CD4-positive, alpha-beta T cell (primary cell): ENCODE results near the gene HOXA11. TPM values are rescaled to one million over a fixed set of nuclear protein-coding genes. Genes with fewer than 3 reads are reported as not detected.

ENCODE experiments used
- ATAC-seq: fragments of 200-7000 bp; cut with Tn5 transposase; one replicate; pipeline ENCODE4 v1.10.0; 2022; ENCODE audit warnings: mild to moderate bottlenecking; ENCODE audit not compliant: poor library complexity
- CTCF ChIA-PET: fragments of 350-600 bp; sonication (Branson Sonifier 250); formaldehyde crosslinking; loops from one replicate; lab custom pipeline; 2021; ENCODE audit warnings: antibody characterized with exemption, inconsistent platforms; lab: Charles Lee
- POLR2A ChIA-PET: fragments of 350-600 bp; sonication (Branson Sonifier 250); formaldehyde crosslinking; loops from one replicate; lab custom pipeline; 2021; ENCODE audit warnings: antibody characterized with exemption, inconsistent platforms; lab: Charles Lee
- DNase-seq, 14 experiments: peaks; one replicate each; pipeline ENCODE4 v3.0.0-alpha.2; 2013 to 2020; ENCODE audit warnings: mixed read lengths in 2 of 14
- H3K27ac ChIP-seq, 2 donors: one replicate each; pipeline versions ENCODE4 v1.5.1 to v1.7.0; 2013; ENCODE audit warnings: low read length in 2 of 2, low read depth in 1 of 2, mild to moderate bottlenecking in 1 of 2
- H3K27me3 ChIP-seq, 2 experiments: 1 replicate in 1 of 2; 2 replicates in 1 of 2; pipeline versions ENCODE4 v1.6.1 to v1.7.0; 2013; ENCODE audit warnings: low read length in 2 of 2, control low read depth in 1 of 2, mild to moderate bottlenecking in 1 of 2, moderate library complexity in 1 of 2; ENCODE audit not compliant: insufficient read depth in 2 of 2, control insufficient read depth in 1 of 2
- H3K36me3 ChIP-seq: one replicate; pipeline ENCODE4 v1.6.1; 2013; ENCODE audit warnings: low read length, control low read depth; ENCODE audit not compliant: insufficient read depth
- H3K4me1 ChIP-seq: one replicate; pipeline ENCODE4 v1.6.1; 2013; ENCODE audit warnings: low read length, control low read depth; ENCODE audit not compliant: insufficient read depth
- H3K4me3 ChIP-seq: one replicate; pipeline ENCODE4 v1.5.1; 2013; ENCODE audit warnings: mild to moderate bottlenecking, low read length, moderate library complexity
- H3K9me3 ChIP-seq, 2 experiments: 1 replicate in 1 of 2; 2 replicates in 1 of 2; pipeline versions ENCODE4 v1.6.1 to v1.7.0; 2013; ENCODE audit warnings: low read length in 2 of 2, mild to moderate bottlenecking in 2 of 2, control low read depth in 1 of 2, moderate library complexity in 1 of 2; ENCODE audit not compliant: control insufficient read depth in 1 of 2, insufficient read depth in 1 of 2
- H3K27ac Mint-ChIP-seq: one replicate; pipeline ENCODE4 v1.8.0; 2020; ENCODE audit warnings: mixed read lengths
- H3K27me3 Mint-ChIP-seq: one replicate; pipeline ENCODE4 v1.8.0; 2021; ENCODE audit warnings: mixed read lengths
- H3K36me3 Mint-ChIP-seq: one replicate; pipeline ENCODE4 v1.8.0; 2021; ENCODE audit warnings: low read depth, mixed read lengths
- H3K4me1 Mint-ChIP-seq: one replicate; pipeline ENCODE4 v1.8.0; 2021; ENCODE audit warnings: low read depth, mixed read lengths
- H3K4me3 Mint-ChIP-seq: one replicate; pipeline ENCODE4 v1.8.0; 2020; ENCODE audit warnings: mild to moderate bottlenecking, mixed read lengths
- H3K9me3 Mint-ChIP-seq: one replicate; pipeline ENCODE4 v1.8.0; 2020; ENCODE audit warnings: mixed read lengths
- intact Hi-C, 2 experiments: fragments of 100-400 bp; cut with DNase I in 1 of 2; cut with micrococcal nuclease in 1 of 2; formaldehyde crosslinking; loops; one replicate each; pipeline versions ENCODE4 v1.15.1 to v1.9.0; 2023 to 2025; cut with DNase I, micrococcal nuclease
- total RNA-seq, 174 experiments: library from RNA in 2 of 174; stranded (reverse) in 2 of 174; gene quantifications; one replicate each; pipeline ENCODE4 v1.2.3 and lab custom pipeline; 2021 to 2026
- TF ChIP-seq, protein P1 (sequence below): fragments of 200-600 bp; IDR thresholded peaks from one replicate; pipeline ENCODE4 v1.8.0; 2022; ENCODE audit warnings: antibody characterized with exemption, mild to moderate bottlenecking

Gene HOXA11
- total RNA-seq, 2 experiments from 2014 or later, result not detected

DNA sequence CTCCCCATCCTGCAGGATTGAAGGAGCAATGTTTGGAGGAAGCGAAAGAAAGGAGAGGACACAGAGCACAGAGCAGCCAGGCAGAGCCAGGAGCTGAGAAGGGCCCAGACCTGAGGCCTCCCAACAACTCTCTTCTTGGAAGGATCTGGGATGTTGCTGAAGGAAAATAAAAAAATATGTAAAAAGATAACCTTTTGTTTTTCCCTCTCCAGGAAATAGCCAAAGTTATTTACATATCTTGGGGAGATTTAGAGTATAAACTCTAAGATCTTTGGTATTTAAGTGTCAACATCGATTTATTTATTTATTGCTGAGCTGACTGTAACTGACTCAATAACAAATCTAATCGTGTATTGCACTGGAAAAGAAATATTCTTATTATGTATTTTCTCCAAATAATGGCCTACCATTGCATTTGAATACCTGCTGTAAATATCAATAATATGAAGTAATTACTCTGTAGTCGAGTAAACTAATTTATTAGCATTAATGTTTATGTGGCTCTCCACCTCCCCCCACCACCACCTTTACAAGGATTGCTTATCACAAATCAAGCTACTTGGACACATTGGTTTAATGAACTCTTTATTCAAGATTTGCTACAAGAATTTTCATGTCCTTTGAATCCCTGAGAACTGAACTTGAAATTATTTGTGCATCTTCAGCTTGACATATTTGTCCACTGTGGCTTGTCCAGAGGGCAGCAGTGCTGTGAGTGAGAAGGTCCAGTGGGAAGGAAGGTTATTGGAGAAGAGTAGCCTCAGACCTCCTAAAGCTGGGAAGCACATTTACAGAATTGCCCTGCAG is 1.8 kb upstream of the HOXA11 start:
- DNase-seq (no peak), ATAC-seq (no peak)
- Mint-ChIP-seq H3K4me1 (peaks cover 71% of the 10 kb centered on the region), H3K4me3 (peak overlapping the region; percentile 82), H3K27me3 (peaks cover 97% of the 10 kb centered on the region), H3K9me3 (no peaks in the 10 kb centered on the region), H3K36me3 (no peaks in the 10 kb centered on the region), H3K27ac (peak overlapping the region; percentile 81)
- no peaks in the 10 kb centered on the region for H3K36me3 ChIP-seq
- peaks cover 70% of the 10 kb centered on the region for H3K4me1 ChIP-seq
- H3K9me3 ChIP-seq, result peaks cover 0 to 66% of the 10 kb centered on the region in 2 experiments
- intact Hi-C loops, result loop anchor here in 1 of 2 experiments (2.0 to 5.0 kb wide), 3 partner anchors 14 to 1330 kb away; partner anchors contain the start of gene HOXA3
- peaks cover 96 to 98% of the 10 kb centered on the region in 2 experiments for H3K27me3 ChIP-seq
- POLR2A ChIA-PET, result interaction anchor here (0.7 to 2.8 kb wide), 8 partner anchors 8 to 766 kb away, joined by 3 to 13 read pairs (median 3); partner anchors contain the start of gene HOXA13
- H3K4me3 ChIP-seq, result no peak overlapping the region
- CTCF ChIA-PET, result interaction anchor here (1.3 to 3.8 kb wide), 6 partner anchors 7 to 36 kb away, joined by 3 to 14 read pairs (median 7); no protein-coding TSS in a partner anchor
- TF ChIP-seq, protein P1, sequence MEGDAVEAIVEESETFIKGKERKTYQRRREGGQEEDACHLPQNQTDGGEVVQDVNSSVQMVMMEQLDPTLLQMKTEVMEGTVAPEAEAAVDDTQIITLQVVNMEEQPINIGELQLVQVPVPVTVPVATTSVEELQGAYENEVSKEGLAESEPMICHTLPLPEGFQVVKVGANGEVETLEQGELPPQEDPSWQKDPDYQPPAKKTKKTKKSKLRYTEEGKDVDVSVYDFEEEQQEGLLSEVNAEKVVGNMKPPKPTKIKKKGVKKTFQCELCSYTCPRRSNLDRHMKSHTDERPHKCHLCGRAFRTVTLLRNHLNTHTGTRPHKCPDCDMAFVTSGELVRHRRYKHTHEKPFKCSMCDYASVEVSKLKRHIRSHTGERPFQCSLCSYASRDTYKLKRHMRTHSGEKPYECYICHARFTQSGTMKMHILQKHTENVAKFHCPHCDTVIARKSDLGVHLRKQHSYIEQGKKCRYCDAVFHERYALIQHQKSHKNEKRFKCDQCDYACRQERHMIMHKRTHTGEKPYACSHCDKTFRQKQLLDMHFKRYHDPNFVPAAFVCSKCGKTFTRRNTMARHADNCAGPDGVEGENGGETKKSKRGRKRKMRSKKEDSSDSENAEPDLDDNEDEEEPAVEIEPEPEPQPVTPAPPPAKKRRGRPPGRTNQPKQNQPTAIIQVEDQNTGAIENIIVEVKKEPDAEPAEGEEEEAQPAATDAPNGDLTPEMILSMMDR, result no peak
- no peak overlapping the region for H3K27ac ChIP-seq

DNA sequence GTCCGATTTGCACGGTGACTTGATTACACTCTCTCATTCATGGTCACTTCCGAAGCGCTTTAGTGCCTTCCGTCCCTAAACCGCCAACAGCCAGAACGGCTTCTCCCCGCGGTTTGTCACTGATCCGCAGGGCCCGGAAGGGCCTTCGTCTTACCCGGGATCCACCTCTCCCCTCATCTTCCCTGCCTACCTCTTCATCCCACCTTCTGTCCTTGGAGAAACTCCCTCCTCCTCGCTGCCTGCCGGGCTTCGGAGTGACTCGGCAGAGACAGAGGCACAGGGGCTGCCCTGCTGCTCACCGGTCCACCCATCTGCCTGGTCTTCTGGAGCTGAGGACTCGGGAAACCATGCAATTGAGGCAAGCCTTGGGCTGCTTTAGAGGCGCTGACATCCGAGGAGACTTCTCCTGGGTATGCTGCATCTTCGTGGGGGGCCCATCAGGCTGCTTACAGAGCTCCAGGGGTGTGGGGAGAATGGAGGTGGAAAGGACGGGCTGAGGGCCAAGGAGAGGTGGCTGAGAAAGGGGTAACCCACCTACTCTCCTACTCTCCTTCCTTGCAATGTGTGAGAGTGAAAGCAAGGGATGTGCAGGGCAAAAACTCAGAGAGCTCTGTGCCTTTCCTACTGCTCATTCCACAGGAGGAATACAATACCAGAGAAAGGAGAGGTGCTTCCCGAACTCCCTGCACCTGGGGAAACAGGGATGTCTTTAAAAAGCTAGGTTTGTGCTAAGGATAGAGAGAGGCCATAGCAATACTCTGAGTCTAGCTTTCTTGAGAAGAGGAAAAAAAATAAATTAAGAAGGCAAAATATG is 1.0 kb upstream of the HOXA11 start:
- H3K27me3 Mint-ChIP-seq, result peaks cover 97% of the 10 kb centered on the region
- no peaks in the 10 kb centered on the region for H3K36me3 Mint-ChIP-seq
- H3K27ac Mint-ChIP-seq, result peak overlapping the region; percentile 81
- Histone ChIP-seq H3K36me3 (no peaks in the 10 kb centered on the region), H3K27me3 (peaks cover 90 to 95% of the 10 kb centered on the region in 2 experiments), H3K4me3 (no peak overlapping the region), H3K27ac (no peak overlapping the region), H3K4me1 (peaks cover 65% of the 10 kb centered on the region), H3K9me3 (peaks cover 0 to 61% of the 10 kb centered on the region in 2 experiments)
- DNase-seq, result peak in 3 of 14 experiments; percentile 4 to 31 (median 7)
- intact Hi-C loops, result loop anchor here (2.0 to 5.0 kb wide), 4 partner anchors 13 to 1329 kb away; partner anchors contain the start of gene HOXA3 (in 1 of the 2)
- peak overlapping the region; percentile 82 for H3K4me3 Mint-ChIP-seq
- H3K4me1 Mint-ChIP-seq, result peaks cover 66% of the 10 kb centered on the region
- TF ChIP-seq, protein P1, result no peak
- no peak for ATAC-seq
- CTCF ChIA-PET, result interaction anchor here (1.4 to 3.8 kb wide), 4 partner anchors 10 to 35 kb away, joined by 4 to 14 read pairs (median 7); no protein-coding TSS in a partner anchor
- POLR2A ChIA-PET, result interaction anchor here (0.7 to 2.8 kb wide), 7 partner anchors 9 to 767 kb away, joined by 3 to 13 read pairs (median 3); partner anchors contain the start of gene HOXA13
- no peaks in the 10 kb centered on the region for H3K9me3 Mint-ChIP-seq
